ENCODE measurements around the gene FLT3LG. TPM values are rescaled to one million over a fixed set of nuclear protein-coding genes. Genes with fewer than 3 reads are reported as not detected.
A peak's percentile ranks its signal among the peaks of the same experiment; 100 is the strongest.

Gene FLT3LG
- total RNA-seq, 4 donors from 2014 or later = 1.00 to 4.0 (median 3.2) TPM; not detected in 1

DNA sequence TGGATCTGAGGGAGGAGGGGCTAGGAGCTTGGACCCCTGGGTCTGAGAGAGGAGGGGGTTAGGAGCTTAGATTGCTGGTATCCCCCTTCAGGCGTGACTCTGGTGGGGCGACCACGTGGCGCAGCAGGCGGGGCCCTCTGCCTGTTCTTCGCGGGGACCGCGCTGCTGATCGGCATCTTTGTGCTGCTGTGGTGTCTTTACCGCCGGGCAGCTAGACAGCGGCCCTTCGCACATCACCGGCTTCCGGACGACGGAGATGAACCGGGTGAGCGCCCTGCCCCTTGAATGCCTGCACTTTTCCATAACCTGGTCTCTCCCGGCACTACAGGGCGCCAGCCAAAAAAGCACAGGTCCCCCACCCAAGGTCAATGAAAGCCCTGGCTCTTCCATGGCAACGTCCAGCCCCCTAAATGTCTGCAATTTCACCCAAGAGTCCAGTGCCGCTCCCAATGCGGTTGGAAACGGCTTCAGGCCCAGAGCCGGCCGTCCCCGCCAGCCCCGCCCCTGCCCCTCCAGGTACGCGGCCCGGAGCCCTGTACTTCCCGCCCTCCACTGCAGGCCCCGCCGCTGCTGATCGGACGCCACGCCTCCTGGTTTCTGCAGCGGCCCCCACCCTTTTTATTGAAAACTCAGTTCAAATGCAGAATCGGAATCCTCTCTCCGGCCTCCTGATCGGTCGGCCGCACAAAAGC lies 46.0 kb upstream of the FLT3LG start:
- DNase-seq = no peak
- WGBS, 2 donors (ENCODE audit: low coverage in 1 of 2) = 3% methylated on average over 44 of the region's 45 CpGs; no CpG with 5 or more reads in 1 of the 2 donors
- in situ Hi-C loops (cut with MboI; ENCODE audit: low pct_ligation_motif_present in 1 of 4, low pct_unique_long_range_greater_than_20kb in 1 of 4, low sequenced_read_pairs in 3 of 4) = no loop called here
- no peaks in the 10 kb centered on the region for H3K36me3 ChIP-seq
- peak overlapping the region in 1 of 4 donors; percentile 12 for H3K4me3 ChIP-seq
- TF ChIP-seq POLR2AphosphoS5 (IDR thresholded peaks at IDR 0.05) = no peak
- TF ChIP-seq, protein P1, sequence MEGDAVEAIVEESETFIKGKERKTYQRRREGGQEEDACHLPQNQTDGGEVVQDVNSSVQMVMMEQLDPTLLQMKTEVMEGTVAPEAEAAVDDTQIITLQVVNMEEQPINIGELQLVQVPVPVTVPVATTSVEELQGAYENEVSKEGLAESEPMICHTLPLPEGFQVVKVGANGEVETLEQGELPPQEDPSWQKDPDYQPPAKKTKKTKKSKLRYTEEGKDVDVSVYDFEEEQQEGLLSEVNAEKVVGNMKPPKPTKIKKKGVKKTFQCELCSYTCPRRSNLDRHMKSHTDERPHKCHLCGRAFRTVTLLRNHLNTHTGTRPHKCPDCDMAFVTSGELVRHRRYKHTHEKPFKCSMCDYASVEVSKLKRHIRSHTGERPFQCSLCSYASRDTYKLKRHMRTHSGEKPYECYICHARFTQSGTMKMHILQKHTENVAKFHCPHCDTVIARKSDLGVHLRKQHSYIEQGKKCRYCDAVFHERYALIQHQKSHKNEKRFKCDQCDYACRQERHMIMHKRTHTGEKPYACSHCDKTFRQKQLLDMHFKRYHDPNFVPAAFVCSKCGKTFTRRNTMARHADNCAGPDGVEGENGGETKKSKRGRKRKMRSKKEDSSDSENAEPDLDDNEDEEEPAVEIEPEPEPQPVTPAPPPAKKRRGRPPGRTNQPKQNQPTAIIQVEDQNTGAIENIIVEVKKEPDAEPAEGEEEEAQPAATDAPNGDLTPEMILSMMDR (IDR thresholded peaks at IDR 0.05) = no peak
- TF ChIP-seq EP300 (IDR thresholded peaks at IDR 0.05; ENCODE audit: low read depth) = no peak
- TF ChIP-seq POLR2A (IDR thresholded peaks at IDR 0.05) = no peak
- H3K27me3 ChIP-seq = peaks cover 100% of the 10 kb centered on the region
- H3K9me3 ChIP-seq = no peaks in the 10 kb centered on the region
- intact Hi-C loops (cut with DNase I; ENCODE audit: low total_unique reads) = no loop called here
- H3K27ac ChIP-seq = no peak overlapping the region
- H3K4me1 ChIP-seq = peaks cover 6 to 20% (median 16%) of the 10 kb centered on the region in 4 donors

- Histone ChIP-seq H3K36me3 (no peaks in the 10 kb centered on the region), H3K4me3 (peak overlapping the region in 1 of 4 donors; percentile 12), H3K27me3 (peaks cover 100% of the 10 kb centered on the region), H3K9me3 (no peaks in the 10 kb centered on the region), H3K4me1 (peaks cover 6 to 12% (median 11%) of the 10 kb centered on the region in 4 donors), H3K27ac (no peak overlapping the region)
- intact Hi-C loops (cut with DNase I; ENCODE audit: low total_unique reads) = no loop called here
- in situ Hi-C loops (cut with MboI; ENCODE audit: low pct_ligation_motif_present in 1 of 4, low pct_unique_long_range_greater_than_20kb in 1 of 4, low sequenced_read_pairs in 3 of 4) = no loop called here
- no peak for DNase-seq
- TF ChIP-seq, protein P1 (IDR thresholded peaks at IDR 0.05) = no peak
- TF ChIP-seq POLR2AphosphoS5 (IDR thresholded peaks at IDR 0.05) = no peak
- TF ChIP-seq EP300 (IDR thresholded peaks at IDR 0.05; ENCODE audit: low read depth) = no peak
- TF ChIP-seq POLR2A (IDR thresholded peaks at IDR 0.05) = no peak
- WGBS, 2 donors (ENCODE audit: low coverage in 1 of 2) = 15 to 19% methylated on average over 4 to 19 of the region's 29 CpGs
Measured at GRCh38 chr19:49428547-49429451, 45.2 kb upstream of the FLT3LG start.

GRCh38 chr19:49430172-49430677 lies 43.8 kb upstream of the FLT3LG start:
- Histone ChIP-seq H3K27me3 (peaks cover 100% of the 10 kb centered on the region), H3K9me3 (no peaks in the 10 kb centered on the region), H3K4me3 (no peak overlapping the region), H3K27ac (no peak overlapping the region), H3K4me1 (peaks cover 6 to 12% (median 11%) of the 10 kb centered on the region in 4 donors), H3K36me3 (no peaks in the 10 kb centered on the region)
- TF ChIP-seq POLR2A (IDR thresholded peaks at IDR 0.05) = no peak
- TF ChIP-seq, protein P1 (IDR thresholded peaks at IDR 0.05) = no peak
- TF ChIP-seq POLR2AphosphoS5 (IDR thresholded peaks at IDR 0.05) = no peak
- TF ChIP-seq EP300 (IDR thresholded peaks at IDR 0.05; ENCODE audit: low read depth) = no peak
- 20 to 58% methylated on average over 1 to 7 of the region's 9 CpGs for WGBS, 2 donors (ENCODE audit: low coverage in 1 of 2)
- intact Hi-C loops (cut with DNase I; ENCODE audit: low total_unique reads) (no loop called here), in situ Hi-C loops (cut with MboI; ENCODE audit: low pct_ligation_motif_present in 1 of 4, low pct_unique_long_range_greater_than_20kb in 1 of 4, low sequenced_read_pairs in 3 of 4) (no loop called here)
- DNase-seq = no peak

Measured in transverse colon (tissue), 4 donors.